Dermis microvascular lymphatic vessel endothelial cell (primary cell): ENCODE data around the gene CAPN2. TPM values are rescaled to one million over a fixed set of nuclear protein-coding genes. Genes with fewer than 3 reads are reported as not detected.

Experiments used
- DNase-seq, 2 donors: peaks; one replicate each; pipeline versions ENCODE4 v3.0.0 to v3.0.0-alpha.2; 2010; ENCODE audit warnings: low read depth in 2 of 2
- total RNA-seq: library from RNA; depleted of rRNA; stranded (reverse); fragments of >200 nt; gene quantifications from 2 replicates; pipeline ENCODE4 v1.2.1, GENCODE V29; 2014

CAPN2 gene
- total RNA-seq, 1 donor from 2014 or later: 203 TPM

DNA sequence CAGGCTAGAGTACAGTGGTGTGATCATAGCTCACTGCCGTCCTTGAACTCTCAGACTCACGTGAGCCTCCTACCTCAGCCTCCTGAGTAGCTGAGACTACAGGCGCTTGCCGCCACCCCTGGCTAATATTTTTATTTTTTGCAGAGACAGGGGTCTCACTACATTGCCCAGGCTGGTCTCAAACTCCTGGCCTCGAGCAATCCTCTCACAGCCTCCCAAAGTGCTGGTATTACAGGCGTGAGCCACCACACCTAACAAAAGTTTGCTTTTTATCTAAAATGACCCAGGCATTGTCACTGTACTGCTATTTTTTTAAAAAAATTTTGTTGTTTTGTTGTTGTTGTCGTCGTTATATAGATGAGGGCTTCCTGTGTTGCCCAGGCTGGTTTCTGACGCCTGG is 46.4 kb downstream of the CAPN2 start:
- DNase-seq: no peak

DNA sequence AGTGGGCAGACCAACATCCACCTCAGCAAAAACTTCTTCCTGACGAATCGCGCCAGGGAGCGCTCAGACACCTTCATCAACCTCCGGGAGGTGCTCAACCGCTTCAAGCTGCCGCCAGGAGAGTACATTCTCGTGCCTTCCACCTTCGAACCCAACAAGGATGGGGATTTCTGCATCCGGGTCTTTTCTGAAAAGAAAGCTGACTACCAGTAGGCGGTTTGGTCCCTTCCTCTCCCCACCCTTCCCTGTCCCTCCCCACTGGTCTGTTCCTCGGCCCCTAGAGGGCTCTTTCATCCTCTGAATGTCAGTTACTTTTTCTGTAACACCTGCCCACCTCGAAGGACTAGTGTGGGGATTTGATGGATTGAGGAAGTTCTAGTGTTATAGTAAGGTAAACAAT is 46.9 kb downstream of the CAPN2 start:
- DNase-seq: no peak

DNA sequence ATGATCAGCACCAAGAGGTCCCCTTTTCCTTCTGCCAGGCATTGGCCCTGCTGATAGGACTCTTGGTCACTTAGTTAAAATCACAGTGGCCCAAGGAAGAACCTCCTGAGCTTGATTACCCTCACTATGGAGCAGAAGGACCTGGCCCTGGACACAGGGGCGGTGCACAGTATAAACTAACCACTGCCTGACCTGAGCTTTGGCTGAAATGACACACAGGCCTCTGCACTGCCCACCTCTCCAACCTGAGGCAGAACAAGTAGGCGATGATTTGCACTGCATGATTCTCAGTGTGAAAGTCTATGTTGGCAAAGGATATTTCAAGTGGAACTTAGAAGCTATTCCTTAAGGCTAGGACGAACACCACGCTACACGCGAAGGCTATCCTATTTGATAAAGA is 48.5 kb downstream of the CAPN2 start:
- DNase-seq: no peak

DNA sequence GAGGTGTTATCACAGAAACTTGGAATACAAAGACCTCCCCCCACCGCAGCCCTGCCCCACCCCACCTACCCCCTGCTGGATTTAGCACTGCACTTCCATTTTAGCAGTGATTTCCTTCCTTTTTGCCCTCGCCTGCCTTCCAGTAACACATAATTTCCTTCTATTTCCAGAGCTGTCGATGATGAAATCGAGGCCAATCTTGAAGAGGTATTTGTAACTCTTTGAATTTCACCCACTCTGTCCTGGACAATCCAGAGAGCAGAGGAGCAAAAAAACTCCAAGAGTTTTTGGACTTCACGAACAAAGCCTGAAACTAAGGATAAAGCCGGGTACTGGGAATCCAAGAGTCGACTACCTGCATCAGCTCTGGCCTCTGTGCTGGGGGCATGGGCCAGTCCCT is 49.1 kb downstream of the CAPN2 start:
- no peak for DNase-seq

DNA sequence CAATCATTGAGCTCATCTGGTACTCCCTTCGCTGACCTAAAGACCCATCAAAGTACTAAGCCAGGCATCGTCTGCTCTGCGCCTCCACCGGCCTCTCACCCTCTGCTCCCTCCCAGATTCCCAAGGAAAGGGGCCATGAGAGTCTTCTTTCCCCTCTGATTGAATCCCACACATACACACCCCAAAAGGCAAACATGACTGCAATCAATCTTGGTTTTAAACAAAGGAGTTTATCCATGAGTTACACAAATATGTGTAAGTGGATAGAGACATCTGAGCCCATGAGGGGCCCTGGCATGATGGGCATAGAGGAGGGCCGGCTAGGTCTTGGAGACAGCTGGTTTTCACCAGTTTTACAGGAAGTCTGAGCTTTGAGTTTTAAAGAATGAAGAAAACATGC is 50.9 kb downstream of the CAPN2 start:
- DNase-seq: no peak

DNA sequence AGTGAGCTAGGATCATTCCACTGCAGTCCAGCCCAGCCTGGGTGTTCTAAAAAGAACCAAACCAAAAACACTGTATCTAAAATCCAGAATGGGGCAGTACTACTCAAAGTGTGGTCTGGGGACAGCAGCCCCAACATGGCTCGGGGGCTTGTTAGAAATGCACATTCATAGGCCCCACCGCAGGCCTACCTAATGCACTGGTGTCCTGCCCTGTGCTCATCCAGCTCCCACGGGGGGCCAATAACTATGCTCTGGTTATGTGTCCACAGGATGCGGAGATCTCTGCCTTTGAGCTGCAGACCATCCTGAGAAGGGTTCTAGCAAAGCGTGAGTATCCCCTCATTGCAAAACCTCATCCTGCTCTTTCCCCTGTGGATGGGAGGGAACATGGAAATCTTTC is 51.5 kb downstream of the CAPN2 start:
- DNase-seq: no peak

DNA sequence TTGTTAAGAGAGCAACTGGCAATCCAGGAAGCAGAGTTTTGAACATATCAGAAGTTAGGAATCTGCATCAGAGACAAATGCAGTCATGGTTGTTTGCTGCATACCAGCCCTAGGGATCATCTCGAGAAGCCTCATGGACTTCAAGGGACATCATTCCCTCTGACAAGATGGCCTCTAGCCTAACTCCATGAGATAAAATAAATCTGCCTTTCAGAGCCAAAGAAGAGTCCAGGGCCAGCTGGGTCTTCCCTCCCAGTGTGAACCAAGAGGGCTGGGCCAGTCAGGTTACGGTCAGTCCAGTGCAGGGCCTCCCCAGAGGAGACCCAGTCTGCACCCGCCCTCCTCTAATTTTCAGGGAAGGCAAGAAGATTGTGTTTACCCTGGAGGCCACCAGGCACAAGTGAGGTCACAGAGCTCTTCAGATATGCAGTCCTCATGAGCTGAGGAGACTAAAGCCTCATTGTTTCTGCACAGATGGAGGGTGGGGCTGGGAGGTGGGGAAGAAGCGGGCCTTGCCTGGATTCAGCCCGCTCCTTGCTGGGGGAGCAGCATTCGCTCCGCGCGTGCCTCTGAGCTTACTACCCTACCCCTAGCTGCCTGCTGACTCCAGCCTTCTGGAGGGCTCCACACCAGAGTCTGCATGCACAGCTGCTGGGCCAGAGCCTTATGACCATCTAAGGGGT is 52.8 kb downstream of the CAPN2 start:
- DNase-seq: no peak

DNA sequence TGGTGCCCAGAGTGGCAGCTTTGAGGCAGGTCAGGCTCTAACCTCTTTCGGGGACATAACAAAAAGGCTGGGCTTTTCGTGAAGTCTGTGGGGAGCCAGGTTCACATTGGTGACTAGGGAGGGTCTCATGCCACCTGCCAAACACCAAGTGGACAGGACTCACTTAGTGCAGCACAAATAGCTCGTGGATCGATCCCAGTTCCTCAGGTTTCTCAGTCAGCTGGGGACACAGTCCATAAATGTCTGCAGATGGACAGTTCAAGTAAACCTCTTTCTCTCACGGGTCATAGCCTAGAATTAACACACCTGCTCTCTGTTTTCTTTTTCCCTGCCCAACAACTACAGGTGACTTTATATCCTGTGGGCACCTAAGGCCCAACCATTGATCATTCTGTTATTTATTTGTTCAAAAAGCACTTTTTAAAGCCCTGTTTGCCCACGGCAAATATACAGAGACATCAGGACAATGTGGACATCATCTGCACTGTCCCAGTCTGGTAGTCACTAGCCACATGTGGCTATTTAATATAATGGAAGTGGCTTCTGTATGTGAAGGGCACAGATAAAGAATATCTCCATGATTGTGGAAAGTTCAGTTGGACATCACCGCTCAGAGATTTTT is 53.5 kb downstream of the CAPN2 start:
- DNase-seq: no peak

DNA sequence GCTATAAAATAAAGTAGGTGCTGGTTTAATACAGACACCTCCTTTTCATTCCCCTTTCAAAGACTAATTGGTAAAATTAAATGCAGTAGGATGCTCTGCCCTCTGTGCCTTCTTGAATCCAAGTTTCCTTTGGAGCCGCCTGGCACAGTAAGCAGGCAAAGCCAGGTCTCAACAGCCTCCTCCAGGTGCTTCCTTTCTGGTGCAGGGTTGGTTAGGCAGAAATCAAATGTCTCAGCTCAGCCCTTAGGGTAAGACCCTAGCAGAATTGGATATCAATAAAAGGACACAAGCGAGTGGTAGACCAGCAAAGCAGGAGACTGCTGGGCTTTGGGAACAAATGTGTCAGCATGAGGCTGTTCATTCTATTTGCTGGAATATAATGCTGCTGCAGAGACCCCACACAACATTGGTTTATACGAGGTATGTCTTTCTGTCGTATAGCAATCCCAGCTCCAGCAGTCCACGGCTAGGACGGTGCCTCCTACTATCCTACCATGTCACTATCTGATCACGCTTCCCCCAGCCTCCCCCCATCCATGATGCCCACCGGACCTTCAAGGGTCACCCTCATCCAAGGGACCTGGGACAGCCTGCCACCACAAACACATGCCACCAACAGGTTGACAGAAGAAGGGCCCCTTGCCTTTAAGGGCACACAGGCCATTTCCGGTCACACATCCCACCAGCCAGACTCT is 58.4 kb downstream of the CAPN2 start:
- DNase-seq: peak in 1 of 2 donors; percentile 32

DNA sequence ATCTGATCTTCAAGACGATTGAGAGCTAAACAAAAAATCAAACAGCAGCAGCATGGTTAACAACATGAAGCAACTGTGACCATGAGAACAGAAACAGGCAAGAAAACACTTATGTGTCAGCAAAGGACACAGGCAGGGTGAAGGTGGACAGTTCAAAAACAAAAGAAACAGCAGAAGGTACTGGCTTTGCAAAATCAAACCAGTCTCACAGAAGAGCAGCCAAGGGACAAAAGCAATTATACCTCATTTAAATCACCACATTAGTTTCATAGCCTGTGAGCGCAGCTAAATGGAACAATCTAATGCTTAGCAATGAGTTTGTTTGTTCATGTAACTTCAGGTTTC is 59.1 kb downstream of the CAPN2 start:
- peak in 1 of 2 donors; percentile 35 for DNase-seq

DNA sequence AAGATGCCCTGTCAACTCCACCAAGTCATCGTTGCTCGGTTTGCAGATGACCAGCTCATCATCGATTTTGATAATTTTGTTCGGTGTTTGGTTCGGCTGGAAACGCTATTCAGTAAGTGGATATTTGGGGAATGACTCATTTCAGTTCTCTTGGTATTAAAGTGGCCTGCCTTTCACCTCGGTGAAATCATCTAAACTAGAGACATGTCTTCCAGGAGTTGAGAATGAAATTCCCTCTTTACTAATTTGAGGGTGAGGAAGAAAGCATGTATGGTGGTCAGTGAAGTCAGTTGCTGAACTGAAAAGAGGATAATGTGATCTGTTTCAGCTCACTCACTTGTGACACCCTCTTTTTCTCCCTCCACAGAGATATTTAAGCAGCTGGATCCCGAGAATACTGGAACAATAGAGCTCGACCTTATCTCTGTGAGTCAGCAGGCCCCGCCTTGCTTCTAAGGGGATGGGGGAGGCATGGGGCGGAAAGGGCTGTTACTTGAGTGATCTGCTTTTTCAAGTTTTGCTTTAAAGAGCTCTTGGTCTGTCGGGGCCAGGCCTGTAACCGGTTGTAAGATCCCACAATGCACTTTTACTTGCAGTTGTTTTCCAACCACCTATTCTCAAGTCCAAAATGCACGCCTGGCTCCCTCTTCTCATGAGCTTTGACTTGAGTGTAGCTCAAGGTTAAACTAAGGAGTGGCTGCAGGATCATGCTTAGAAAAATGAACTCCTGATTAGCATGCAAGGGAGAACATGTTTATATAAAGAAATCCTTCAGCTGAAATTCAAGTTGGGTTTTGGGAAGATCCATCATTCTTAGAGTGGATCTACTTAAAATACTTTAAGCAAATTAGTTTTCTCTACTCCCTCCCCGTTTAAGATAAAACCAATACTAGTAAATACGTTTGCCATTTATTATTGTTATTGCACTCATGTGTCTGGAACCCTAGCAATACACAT is 59.8 kb downstream of the CAPN2 start:
- peak in 1 of 2 donors; percentile 94 for DNase-seq

DNA sequence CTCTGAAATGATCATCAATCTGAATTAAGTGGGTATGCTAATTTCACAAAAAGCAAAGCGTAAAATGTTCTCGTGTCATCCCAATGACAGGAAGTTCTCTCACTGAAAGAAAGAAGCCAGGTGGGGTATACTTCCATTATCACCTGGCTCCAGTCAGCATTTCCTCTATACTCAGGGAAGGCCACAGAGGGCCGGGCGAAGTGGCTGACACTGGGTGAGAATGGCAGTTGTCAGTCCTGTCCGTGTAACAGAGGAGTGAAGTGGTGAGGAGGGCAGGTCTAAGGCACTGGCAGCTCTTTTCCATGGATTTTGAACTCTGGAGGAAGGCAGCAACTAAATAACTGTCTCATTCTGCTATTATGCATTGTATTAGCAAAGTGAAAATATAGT is 60.4 kb downstream of the CAPN2 start:
- no peak for DNase-seq

DNA sequence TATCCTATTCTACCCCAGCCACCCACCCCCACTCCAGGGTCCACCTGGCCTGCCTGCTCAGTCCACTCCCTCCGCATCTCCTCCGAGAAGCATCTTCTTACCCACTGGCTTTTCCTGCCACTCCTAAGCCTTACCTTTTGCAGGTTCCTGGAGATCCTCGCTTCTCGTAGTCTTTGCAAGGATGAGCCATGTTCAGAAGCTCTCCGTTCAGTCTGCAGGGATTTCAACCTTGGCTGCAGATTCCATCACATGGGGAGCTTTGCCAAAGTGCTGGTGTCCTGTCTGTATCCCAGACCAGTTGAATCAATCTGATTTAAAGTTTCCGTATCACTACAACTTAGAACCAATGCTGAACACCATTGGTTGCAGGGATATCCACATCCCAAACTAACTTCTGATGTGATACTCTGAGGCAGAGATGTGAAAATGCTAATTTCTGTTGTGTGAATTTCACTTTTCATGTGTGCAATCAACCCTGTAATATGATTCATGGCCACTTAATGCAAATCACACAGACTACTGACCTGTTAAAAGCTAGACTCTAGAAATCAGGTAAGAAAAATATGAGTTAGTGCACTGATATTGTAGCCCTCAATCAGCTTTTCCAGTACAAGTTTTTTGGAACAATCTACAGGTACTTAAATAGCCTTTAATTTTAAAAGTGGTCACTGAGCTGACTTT is 61.9 kb downstream of the CAPN2 start:
- DNase-seq: no peak

DNA sequence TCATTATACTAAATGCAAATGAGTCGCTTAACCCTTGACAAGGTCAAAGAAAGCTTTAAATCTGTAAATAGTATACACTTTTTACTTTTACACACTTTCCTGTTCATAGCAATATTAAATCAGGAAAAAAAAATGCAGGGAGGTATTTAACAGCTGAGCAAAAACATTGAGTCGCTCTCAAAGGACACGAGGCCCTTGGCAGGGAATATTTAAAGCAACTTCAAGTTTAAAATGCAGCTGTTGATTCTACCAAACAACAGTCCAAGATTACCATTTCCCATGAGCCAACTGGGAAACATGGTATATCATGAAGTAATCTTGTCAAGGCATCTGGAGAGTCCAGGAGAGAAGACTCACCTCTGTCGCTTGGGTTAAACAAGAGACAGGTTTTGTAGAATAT is 62.7 kb downstream of the CAPN2 start:
- DNase-seq: peak in 1 of 2 donors; percentile 69

DNA sequence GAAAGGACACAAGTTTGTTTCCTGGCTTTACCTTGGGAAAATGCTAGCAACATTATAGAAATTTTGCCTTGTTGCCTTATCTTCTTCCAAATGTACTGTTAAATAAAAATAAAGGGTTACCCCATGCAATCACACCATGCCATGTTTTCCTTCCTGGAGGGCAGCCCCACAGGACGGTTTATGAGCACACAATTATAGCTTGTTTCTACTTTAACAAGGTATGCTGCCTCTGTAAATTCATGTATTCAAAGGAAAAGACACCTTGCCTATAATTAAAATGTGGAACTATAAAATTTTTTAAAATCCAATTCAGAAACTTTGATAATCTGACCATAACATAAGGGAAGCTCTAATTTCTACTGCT is 63.4 kb downstream of the CAPN2 start:
- no peak for DNase-seq

DNA sequence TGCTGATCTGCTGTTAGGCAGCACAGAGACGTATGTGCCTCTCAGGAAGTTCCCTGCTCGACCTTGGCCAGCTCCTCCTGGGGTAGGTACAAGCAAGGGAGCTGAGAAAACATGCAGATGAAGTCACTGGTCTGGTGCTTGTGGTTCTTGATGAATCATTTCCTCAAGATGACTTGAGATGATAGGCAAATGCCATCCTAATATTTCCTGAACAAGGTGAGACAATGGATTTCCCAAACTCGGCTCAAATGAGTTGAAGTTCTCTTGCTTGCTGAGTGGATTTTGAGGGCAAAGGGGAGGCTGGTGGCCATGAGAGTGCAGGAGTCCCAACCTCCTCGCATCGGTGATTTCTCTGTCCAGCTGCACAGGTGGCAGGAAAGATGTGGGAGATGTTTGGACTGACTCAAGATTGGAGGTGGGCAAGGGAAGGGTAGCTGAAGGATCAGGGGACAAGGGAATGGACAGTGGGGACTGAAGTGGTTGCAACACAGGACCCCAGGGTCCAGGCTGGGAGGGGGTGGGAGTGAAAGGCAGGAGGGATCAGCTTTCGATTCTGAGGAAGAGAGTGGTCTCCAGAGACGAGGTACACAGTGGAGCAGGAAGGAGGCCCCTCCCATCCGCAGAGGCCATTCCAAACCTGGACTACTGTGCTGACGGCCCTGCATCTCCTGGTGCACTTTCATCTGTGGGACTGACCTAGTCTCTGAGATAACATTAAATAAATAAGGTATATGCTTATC is 63.9 kb downstream of the CAPN2 start:
- peak in 1 of 2 donors; percentile 96 for DNase-seq

DNA sequence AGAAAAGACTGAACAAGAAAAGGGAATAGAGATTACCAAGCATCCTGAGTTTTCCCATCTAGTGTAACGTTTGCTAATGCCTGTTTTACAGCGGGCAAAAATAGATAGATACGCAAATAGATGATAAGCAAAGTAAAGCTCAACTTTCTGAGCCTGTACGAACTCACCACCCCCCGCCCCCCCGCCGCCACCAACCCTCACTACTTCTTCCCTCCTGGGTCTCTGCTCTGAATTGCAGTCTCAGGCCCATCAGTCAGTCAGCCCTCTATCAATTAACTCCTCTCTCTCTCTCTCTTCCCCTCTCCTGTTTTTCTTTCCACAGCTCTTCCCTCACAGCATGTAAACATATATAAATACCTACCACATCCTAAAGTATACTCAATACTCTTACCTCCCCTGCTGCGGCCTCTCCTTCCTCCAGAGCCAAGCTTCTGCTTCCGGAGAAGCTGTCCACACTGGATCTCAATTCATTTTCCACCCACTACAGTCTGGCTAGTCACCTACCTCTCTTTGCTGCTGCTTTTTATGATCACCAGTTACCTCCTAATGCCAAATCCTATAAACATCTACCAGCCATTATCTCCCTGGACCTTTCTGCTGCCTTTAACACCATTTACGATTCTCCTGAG is 64.6 kb downstream of the CAPN2 start:
- DNase-seq: peak in 1 of 2 donors; percentile 35

DNA sequence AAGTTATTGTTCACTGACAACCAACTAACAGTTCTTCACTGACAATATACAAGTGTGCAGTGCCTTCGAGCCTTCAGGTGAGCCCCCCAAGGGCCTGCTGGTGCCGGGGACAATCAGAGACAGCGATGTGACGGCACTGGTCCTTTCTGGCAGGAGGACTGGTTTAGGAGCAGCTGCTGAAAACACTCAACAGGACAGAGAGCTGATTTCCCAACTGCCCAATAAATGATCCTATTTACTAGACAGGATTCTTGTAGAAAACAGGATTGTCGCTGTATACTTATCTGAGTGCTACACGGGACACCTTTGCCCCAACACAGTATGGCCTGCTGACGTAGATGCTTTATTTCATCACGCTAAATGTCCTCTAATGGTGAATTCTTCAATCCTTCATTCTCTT is 68.0 kb downstream of the CAPN2 start:
- no peak for DNase-seq

DNA sequence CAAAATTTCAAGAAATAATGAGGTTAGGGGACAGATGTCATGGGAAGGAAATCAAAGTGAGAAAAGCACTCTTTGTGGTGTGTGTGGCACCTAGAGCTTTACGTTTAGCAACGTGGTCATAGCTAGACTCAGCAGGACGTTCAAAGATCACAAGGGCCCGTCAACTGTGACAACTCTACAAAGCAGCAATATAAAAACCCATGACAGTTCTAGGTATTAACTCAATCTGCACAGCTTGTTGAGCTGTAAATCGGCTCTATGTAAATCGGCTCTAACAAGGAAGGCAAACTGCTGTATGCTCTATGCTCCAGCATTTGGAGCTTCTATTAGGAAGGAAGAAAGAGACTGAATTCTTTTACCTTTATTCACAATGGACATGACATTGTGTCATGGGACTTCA is 68.6 kb downstream of the CAPN2 start:
- DNase-seq: no peak

DNA sequence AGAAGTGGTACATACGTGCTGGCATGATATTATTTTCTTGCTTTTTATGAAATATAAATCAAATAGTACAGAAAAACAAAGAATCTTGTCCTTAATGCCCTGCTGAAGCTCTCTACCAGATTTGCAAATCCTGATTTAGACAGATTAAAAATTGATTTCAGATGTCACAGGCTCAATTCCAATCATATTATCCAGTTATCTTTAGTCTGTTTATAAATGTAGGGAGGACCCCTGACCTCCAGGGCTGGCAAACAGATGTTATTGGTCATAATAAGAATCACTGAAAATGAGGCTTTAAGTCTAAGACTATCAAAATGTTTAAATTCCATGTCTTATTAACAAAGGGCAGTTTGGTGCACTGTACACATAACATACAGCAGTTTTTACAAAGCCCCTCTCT is 71.3 kb downstream of the CAPN2 start:
- no peak for DNase-seq
